ENCODE data around the gene CPNE5.

Gene CPNE5

GRCh38 chr6:36805096-36805797 lies 34.0 kb downstream of the CPNE5 start:
- H3K4me3 ChIP-seq (ENCODE audit: low read depth, low read length): no peak overlapping the region
- DNase-seq (ENCODE audit: low read depth, low spot score): no peak
- CTCF ChIA-PET: interaction anchor here (0.8 kb wide), 2 partner anchors 14 to 213 kb away, joined by 3 read pairs; no protein-coding TSS in a partner anchor
- POLR2A ChIA-PET: no interaction called here
- TF ChIP-seq CTCF (IDR thresholded peaks at IDR 0.05; ENCODE audit: insufficient read depth, low read length, missing control alignments): no peak

GRCh38 chr6:36804563-36804962 lies 34.7 kb downstream of the CPNE5 start:
- CTCF ChIA-PET: no interaction called here
- POLR2A ChIA-PET: no interaction called here
- TF ChIP-seq CTCF (IDR thresholded peaks at IDR 0.05; ENCODE audit: insufficient read depth, low read length, missing control alignments): no peak
- DNase-seq (ENCODE audit: low read depth, low spot score): no peak
- no peak overlapping the region for H3K4me3 ChIP-seq (ENCODE audit: low read depth, low read length)

GRCh38 chr6:36803908-36804307 lies 35.3 kb downstream of the CPNE5 start:
- no peak overlapping the region for H3K4me3 ChIP-seq (ENCODE audit: low read depth, low read length)
- ChIA-PET CTCF (no interaction called here), POLR2A (no interaction called here)
- TF ChIP-seq CTCF (IDR thresholded peaks at IDR 0.05; ENCODE audit: insufficient read depth, low read length, missing control alignments): no peak
- DNase-seq (ENCODE audit: low read depth, low spot score): no peak

- POLR2A ChIA-PET: no interaction called here
These were observed 35.8 kb downstream of the CPNE5 start for GRCh38 chr6:36803482-36803881.

GRCh38 chr6:36800223-36801076 lies 38.8 kb downstream of the CPNE5 start:
- CTCF ChIA-PET: interaction anchor here (0.6 to 1.0 kb wide), 2 partner anchors 12 to 15 kb away, joined by 3 read pairs; no protein-coding TSS in a partner anchor
- POLR2A ChIA-PET: no interaction called here
- H3K4me3 ChIP-seq (ENCODE audit: low read depth, low read length): no peak overlapping the region
- no peak for DNase-seq (ENCODE audit: low read depth, low spot score)
- TF ChIP-seq CTCF (IDR thresholded peaks at IDR 0.05; ENCODE audit: insufficient read depth, low read length, missing control alignments): no peak

More at GRCh38 chr6:36803482-36803881, 35.8 kb downstream of the CPNE5 start:
- H3K4me3 ChIP-seq (ENCODE audit: low read depth, low read length): no peak overlapping the region
- CTCF ChIA-PET: no interaction called here
- TF ChIP-seq CTCF (IDR thresholded peaks at IDR 0.05; ENCODE audit: insufficient read depth, low read length, missing control alignments): no peak
- DNase-seq (ENCODE audit: low read depth, low spot score): no peak

GRCh38 chr6:36798852-36799251 lies 40.4 kb downstream of the CPNE5 start:
- ChIA-PET CTCF (interaction anchor here (1.0 kb wide), 1 partner anchor 220 kb away, joined by 3 read pairs; no protein-coding TSS in a partner anchor), POLR2A (no interaction called here)
- DNase-seq (ENCODE audit: low read depth, low spot score): no peak
- TF ChIP-seq CTCF (IDR thresholded peaks at IDR 0.05; ENCODE audit: insufficient read depth, low read length, missing control alignments): no peak
- no peak overlapping the region for H3K4me3 ChIP-seq (ENCODE audit: low read depth, low read length)
